CD4-positive, alpha-beta T cell treated with Interleukin-10 for 1 hour (primary cell): ENCODE data around the gene NHLH1.

Experiments used
- DNase-seq: peaks from one replicate; pipeline ENCODE4 v3.0.0-alpha.2; 2020

The NHLH1 gene

GRCh38 chr1:160359559-160360226 lies 7.2 kb upstream of the NHLH1 start:
- DNase-seq = no peak

- DNase-seq = no peak
These were observed 6.6 kb upstream of the NHLH1 start for GRCh38 chr1:160360227-160360695.

- no peak for DNase-seq
These were observed 5.7 kb upstream of the NHLH1 start for GRCh38 chr1:160361199-160361598.

GRCh38 chr1:160361814-160362167 lies 5.1 kb upstream of the NHLH1 start:
- no peak for DNase-seq

GRCh38 chr1:160362168-160362957 lies 4.5 kb upstream of the NHLH1 start:
- DNase-seq = no peak

- DNase-seq = no peak
These were observed 3.9 kb upstream of the NHLH1 start for GRCh38 chr1:160363010-160363409.

- DNase-seq = no peak
These were observed 2.7 kb upstream of the NHLH1 start for GRCh38 chr1:160363951-160364735.

- DNase-seq = no peak
These were observed 1.5 kb upstream of the NHLH1 start for GRCh38 chr1:160365325-160365724.

- DNase-seq = no peak
These were observed 637 bp downstream of the NHLH1 start for GRCh38 chr1:160367516-160367900.

GRCh38 chr1:160367934-160368923 lies 1.4 kb downstream of the NHLH1 start:
- DNase-seq = no peak

GRCh38 chr1:160369087-160369486 lies 2.2 kb downstream of the NHLH1 start:
- no peak for DNase-seq

- no peak for DNase-seq
These were observed 3.9 kb downstream of the NHLH1 start for GRCh38 chr1:160370561-160371345.

GRCh38 chr1:160371346-160371631 lies 4.4 kb downstream of the NHLH1 start:
- DNase-seq = no peak

GRCh38 chr1:160371756-160372155 lies 4.9 kb downstream of the NHLH1 start:
- DNase-seq = no peak

- DNase-seq = no peak
These were observed 6.8 kb downstream of the NHLH1 start for GRCh38 chr1:160373696-160374095.

GRCh38 chr1:160374306-160375110 lies 7.6 kb downstream of the NHLH1 start:
- DNase-seq = no peak

- peak; percentile 8 for DNase-seq
These were observed 9.1 kb downstream of the NHLH1 start for GRCh38 chr1:160375788-160376524.

- DNase-seq = peak; percentile 62
These were observed 9.8 kb downstream of the NHLH1 start for GRCh38 chr1:160376525-160377131.

GRCh38 chr1:160377585-160378206 lies 10.8 kb downstream of the NHLH1 start:
- DNase-seq = no peak
